GM12878 (cell line): ENCODE results near the gene VEGFB.
A peak's percentile ranks its signal among the peaks of the same experiment; 100 is the strongest.

Source experiments
- CTCF ChIP-seq, 3 experiments: IDR thresholded peaks in 2 of 3; conservative IDR thresholded peaks in 1 of 3; 2 replicates each; pipeline ENCODE4 v1.5.1; 2011; ENCODE audit warnings: low read depth in 3 of 3, low read length in 3 of 3, mild to moderate bottlenecking in 3 of 3, control low read depth in 2 of 3, moderate library complexity in 2 of 3, inconsistent platforms in 1 of 3, mixed read lengths in 1 of 3; ENCODE audit not compliant: control insufficient read depth in 2 of 3, insufficient read depth in 1 of 3; ENCODE audit errors: extremely low read depth in 1 of 3
- POLR2AphosphoS5 ChIP-seq: IDR thresholded peaks from 2 replicates; pipeline ENCODE4 v1.6.1; 2011; ENCODE audit warnings: mild to moderate bottlenecking, low read length, inconsistent platforms
- SIN3A ChIP-seq: IDR thresholded peaks from 2 replicates; pipeline ENCODE4 v1.6.1; 2012; ENCODE audit warnings: low read depth, low read length, improper control_type of control experiment

GRCh38 chr11:64284962-64285884 lies 50.8 kb downstream of the VEGFB start, which contains the start of gene GPR137:
- TF ChIP-seq POLR2AphosphoS5 (peak; percentile 37; the same call in 1 of the 2 replicates), CTCF (IDR thresholded peaks at IDR 0.05 in 2 of 3, conservative IDR thresholded peaks at IDR 0.05 in 1 of 3; ENCODE audit: control insufficient read depth in 2 of 3, extremely low read depth in 1 of 3, insufficient read depth in 1 of 3, low read depth in 3 of 3, low read length in 3 of 3) (no peak), SIN3A (no peak)
